Cardiac muscle cell (in vitro differentiated cells and primary cell): ENCODE results near the gene MRPS7. TPM values are rescaled to one million over a fixed set of nuclear protein-coding genes. Genes with fewer than 3 reads are reported as not detected.
"Not testable (repeated sequence)": the region's sequence is repeated elsewhere in the genome, so short reads cannot be mapped to it uniquely, and the experiment has no call there.

Experiments used
- DNase-seq, 2 donors: peaks; one replicate each; pipeline versions ENCODE4 v3.0.0 to v3.0.0-alpha.2; 2010 to 2017; ENCODE audit warnings: low read depth in 1 of 2, low spot score in 1 of 2
- H3K27ac ChIP-seq: fragments of 200-600 bp; sonication (generic); 2 replicates; pipeline ENCODE4 v1.5.1; 2016
- H3K27me3 ChIP-seq: fragments of 200-600 bp; sonication (generic); 2 replicates; pipeline ENCODE4 v1.6.0; 2016; ENCODE audit warnings: control low read depth
- H3K36me3 ChIP-seq: fragments of 200-600 bp; sonication (generic); 2 replicates; pipeline ENCODE4 v1.5.1; 2016; ENCODE audit warnings: control low read depth
- H3K4me1 ChIP-seq: fragments of 200-600 bp; sonication (generic); 2 replicates; pipeline ENCODE4 v1.8.1; 2017; ENCODE audit warnings: low read depth, mild to moderate bottlenecking, mixed run types
- H3K4me3 ChIP-seq: fragments of 200-600 bp; sonication (generic); 2 replicates; pipeline ENCODE4 v1.5.1; 2016; ENCODE audit warnings: mild to moderate bottlenecking
- H3K9me3 ChIP-seq: fragments of 200-600 bp; sonication (generic); 2 replicates; pipeline ENCODE4 v1.5.1; 2017; ENCODE audit warnings: low read depth, mild to moderate bottlenecking, control low read depth
- polyA plus RNA-seq: library from polyadenylated mRNA; unstranded; fragments of >200 nt; fragmentation: Nextera tagmentation; extraction: Ambion mirVana; gene quantifications from 2 replicates; pipeline ENCODE4 v1.2.1, GENCODE V29; 2016
- total RNA-seq: library from RNA; depleted of rRNA; stranded (reverse); fragments of >200 nt; gene quantifications from 2 replicates; pipeline ENCODE4 v1.2.3, GENCODE V29; 2016
- TF ChIP-seq, protein P1 (sequence below): IDR thresholded peaks from 2 replicates; pipeline ENCODE4 v1.5.1; 2012; ENCODE audit warnings: low read depth, mild to moderate bottlenecking, low read length

Gene MRPS7
- total and polyA plus RNA-seq, 2 experiments from 2014 or later = 64.8 to 198 TPM

DNA sequence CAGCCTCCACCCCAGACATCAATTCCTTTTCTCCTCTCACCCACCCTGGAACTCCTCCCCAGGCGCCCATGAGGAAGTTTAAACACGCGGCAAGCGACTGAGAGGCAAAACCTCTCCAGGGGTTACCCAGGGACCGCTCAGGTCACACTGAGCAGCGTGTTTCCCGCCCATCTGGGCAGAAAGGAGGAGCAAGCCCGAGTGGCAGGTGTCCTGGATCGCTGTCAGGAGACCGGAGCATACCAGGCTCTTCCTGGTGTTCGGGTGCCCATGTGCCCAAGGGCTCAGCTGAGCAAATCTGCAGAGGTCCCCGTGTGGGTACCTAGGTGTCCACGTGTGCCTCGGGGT, 27.1 kb downstream of the MRPS7 start:
- no peaks in the 10 kb centered on the region for H3K27me3 ChIP-seq
- no peaks in the 10 kb centered on the region for H3K9me3 ChIP-seq
- TF ChIP-seq, protein P1, sequence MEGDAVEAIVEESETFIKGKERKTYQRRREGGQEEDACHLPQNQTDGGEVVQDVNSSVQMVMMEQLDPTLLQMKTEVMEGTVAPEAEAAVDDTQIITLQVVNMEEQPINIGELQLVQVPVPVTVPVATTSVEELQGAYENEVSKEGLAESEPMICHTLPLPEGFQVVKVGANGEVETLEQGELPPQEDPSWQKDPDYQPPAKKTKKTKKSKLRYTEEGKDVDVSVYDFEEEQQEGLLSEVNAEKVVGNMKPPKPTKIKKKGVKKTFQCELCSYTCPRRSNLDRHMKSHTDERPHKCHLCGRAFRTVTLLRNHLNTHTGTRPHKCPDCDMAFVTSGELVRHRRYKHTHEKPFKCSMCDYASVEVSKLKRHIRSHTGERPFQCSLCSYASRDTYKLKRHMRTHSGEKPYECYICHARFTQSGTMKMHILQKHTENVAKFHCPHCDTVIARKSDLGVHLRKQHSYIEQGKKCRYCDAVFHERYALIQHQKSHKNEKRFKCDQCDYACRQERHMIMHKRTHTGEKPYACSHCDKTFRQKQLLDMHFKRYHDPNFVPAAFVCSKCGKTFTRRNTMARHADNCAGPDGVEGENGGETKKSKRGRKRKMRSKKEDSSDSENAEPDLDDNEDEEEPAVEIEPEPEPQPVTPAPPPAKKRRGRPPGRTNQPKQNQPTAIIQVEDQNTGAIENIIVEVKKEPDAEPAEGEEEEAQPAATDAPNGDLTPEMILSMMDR = no peak
- H3K4me3 ChIP-seq = peak overlapping the region; percentile 59
- no peak for DNase-seq
- H3K27ac ChIP-seq = peak overlapping the region; percentile 39
- no peaks in the 10 kb centered on the region for H3K36me3 ChIP-seq
- H3K4me1 ChIP-seq = no peaks in the 10 kb centered on the region

DNA sequence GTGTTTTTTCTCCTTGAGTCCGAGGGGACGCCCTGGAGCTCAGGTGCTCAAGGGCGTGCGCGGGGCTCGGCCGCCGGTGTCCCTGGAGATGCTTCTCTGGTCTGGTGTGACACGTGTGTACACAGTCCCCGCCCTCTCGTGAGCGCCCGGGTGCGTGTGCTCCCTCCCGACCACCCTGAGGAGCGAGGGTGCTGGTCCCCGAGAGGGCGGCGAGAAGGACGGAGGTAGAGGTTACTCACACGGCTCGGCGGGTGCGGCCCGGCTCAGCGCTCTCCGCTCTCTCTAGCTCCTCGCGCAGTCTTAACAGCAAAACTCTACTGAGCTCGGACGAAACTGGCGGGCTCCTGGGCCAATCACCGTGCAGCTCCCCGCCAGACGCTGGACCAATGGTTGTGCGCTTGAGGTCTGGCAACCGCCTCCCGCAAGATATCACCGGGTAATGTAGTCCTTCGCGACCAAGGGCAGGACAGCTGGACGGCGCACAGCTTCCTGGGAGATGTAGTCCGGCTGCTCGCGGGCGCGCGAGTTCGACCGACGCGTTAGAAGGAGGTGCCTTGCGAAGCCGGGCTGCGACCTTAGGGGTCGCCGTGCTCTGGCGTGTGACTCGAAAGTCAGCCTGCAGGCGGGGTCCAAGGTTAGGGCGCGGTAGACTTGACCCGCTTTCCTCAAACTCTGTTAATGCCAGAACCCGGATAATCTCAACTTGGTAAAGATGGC, 27.6 kb downstream of the MRPS7 start, which contains the start of gene SLC25A19:
SLC25A19 (minus strand) TSS at position 319 of the 717 bp plus-strand sequence. CDS start 2,669 bp downstream, outside the sequence.
- Histone ChIP-seq H3K27me3 (no peaks in the 10 kb centered on the region), H3K4me1 (no peaks in the 10 kb centered on the region), H3K9me3 (no peaks in the 10 kb centered on the region), H3K27ac (peak within 1 kb of the TSS; percentile 39), H3K4me3 (peak within 1 kb of the TSS; percentile 59), H3K36me3 (no peaks in the 10 kb centered on the region)
- DNase-seq = peak; percentile 98 to 99
- TF ChIP-seq, protein P1 = no peak

DNA sequence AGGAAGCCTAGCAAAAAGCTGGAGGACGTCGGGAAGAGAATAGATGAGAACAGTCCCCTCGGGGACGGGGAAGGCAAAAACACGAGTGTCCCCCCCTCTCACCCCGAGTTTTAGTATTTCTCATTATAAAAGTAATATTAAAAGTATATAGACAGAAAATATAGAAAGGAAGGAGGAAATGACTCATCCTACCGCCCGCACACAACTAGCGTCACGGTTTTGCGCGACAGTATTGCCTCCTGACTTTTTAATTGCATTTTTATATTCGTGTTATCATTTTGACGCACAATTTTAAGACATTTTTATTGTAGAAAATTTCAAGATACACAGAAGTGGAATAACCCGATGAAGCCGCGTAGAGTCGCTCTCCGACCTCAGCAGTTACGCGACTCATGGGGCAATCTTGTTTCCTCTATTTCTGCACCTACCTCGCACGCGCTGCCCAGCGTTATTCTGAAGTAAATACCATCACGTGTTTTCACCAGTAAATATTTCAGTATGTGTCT, 28.2 kb downstream of the MRPS7 start:
- TF ChIP-seq, protein P1 = peak; percentile 17
- Histone ChIP-seq H3K36me3 (no peaks in the 10 kb centered on the region), H3K4me3 (peak overlapping the region; percentile 44), H3K9me3 (no peaks in the 10 kb centered on the region), H3K27me3 (no peaks in the 10 kb centered on the region), H3K4me1 (no peaks in the 10 kb centered on the region), H3K27ac (no peak overlapping the region)
- DNase-seq = peak; percentile 7 to 68

DNA sequence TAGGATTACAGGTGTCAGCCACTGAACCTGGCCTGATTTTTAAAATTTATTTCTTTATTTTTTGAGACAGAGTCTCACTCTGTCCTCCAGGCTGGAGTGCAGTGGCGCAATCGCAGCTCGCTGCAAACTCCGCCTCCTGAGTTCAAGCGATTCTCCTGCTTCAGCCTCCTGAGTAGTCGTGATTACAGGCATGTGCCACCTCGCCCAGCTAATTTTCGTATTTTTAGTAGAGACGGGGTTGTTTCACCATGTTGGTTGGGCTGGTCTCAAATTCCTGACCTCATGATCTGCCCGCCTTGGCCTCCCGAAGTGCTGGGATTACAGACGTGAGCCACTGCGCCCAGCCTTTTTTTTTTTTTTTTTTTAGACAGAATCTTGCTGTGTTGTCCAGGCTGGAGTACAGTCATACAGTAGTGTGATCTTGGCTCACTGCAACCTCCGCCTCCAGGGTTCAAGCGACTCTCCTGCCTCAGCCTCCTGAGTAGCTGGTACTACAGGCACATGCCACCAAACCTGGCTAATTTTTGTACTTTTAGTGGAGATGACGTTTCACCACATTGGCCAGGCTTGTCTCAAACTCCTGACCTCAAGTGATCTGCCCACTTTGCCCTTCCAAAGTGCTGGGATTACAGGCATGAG, 31.2 kb downstream of the MRPS7 start:
- not testable (repeated sequence) for H3K4me3 ChIP-seq, H3K9me3 ChIP-seq, H3K36me3 ChIP-seq, DNase-seq, H3K4me1 ChIP-seq, H3K27ac ChIP-seq, H3K27me3 ChIP-seq

DNA sequence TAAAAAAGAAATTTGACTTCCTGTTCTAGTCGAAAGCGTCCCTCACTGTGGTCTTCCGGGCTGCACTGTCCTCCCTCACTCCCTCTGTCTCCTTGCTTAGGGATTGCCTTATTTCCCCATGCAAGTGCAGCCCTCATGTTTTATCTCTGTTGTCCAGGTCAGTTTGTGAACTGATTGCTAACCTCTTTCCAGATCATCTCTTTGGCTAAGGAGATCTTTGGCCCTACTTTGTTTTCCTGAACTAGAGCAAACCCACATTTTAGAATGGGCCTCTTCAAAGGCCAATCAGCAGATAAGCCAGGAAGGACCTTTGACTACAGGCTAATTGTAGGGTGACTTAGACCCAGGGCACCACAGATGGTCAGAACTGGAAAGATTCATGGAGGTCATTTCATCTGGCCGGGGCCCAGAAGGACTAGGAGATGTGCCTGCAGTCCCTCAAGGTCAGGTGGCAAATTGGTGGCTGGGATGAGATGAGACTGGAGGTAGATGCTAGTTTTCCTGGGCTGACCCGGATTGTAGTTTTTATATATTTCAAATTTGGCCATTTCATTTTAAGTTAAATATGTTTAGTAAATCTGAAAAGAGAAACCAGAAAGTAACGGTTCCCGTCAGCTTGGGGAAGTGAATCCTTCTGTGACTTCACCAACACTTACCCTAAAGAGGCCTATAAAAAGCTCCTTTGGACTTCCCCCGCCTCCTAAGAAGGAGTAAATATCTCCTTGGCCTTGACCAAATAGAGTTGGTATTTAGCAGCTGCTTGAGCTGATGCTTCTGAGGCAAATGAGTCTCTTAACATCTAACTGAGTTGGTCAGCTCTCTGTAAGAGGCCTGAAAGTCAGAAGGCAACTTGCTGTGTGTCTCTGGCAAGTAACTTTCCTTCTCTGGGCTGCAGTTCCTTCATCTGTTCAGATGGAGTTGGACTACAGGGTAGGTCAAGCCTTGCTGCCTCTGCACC, 33.8 kb downstream of the MRPS7 start:
- no peak for DNase-seq
- TF ChIP-seq, protein P1 = no peak

More for the DNA sequence above, 33.8 kb downstream of the MRPS7 start:
- peak overlapping the region; percentile 38 for H3K27ac ChIP-seq
- H3K9me3 ChIP-seq = no peaks in the 10 kb centered on the region
- H3K4me1 ChIP-seq = peaks cover 5% of the 10 kb centered on the region
- no peaks in the 10 kb centered on the region for H3K27me3 ChIP-seq
- H3K36me3 ChIP-seq = no peaks in the 10 kb centered on the region
- H3K4me3 ChIP-seq = no peak overlapping the region
